A673 (cell line): ENCODE data around the gene IPCEF1. TPM values are rescaled to one million over a fixed set of nuclear protein-coding genes. Genes with fewer than 3 reads are reported as not detected.

ENCODE experiments used
- BruUV-seq: library from RNA; stranded (reverse); fragments of 400-500 nt; replicated peaks from 2 replicates; lab custom pipeline; 2021; lab: Mats Ljungman, UMichigan
- CTCF ChIA-PET: fragments of 300-600 bp; sonication (Branson Sonifier 250); formaldehyde crosslinking; loops from one replicate; lab custom pipeline; 2022; ENCODE audit warnings: antibody characterized with exemption; lab: Charles Lee
- POLR2A ChIA-PET: fragments of 300-600 bp; sonication (Branson Sonifier 250); formaldehyde crosslinking; loops from one replicate; lab custom pipeline; 2022; ENCODE audit warnings: antibody characterized with exemption; ENCODE audit not compliant: low non-redundant PET; lab: Charles Lee
- DNase-seq: peaks from one replicate; pipeline ENCODE4 v3.0.0-alpha.2; 2015; ENCODE audit warnings: low spot score
- H3K27ac ChIP-seq: fragments of 200-600 bp; sonication (generic); 2 replicates; pipeline ENCODE4 v1.5.1; 2016; ENCODE audit warnings: mixed run types, low read depth, mild to moderate bottlenecking, mixed read lengths, antibody characterized with exemption, low read length; ENCODE audit not compliant: poor library complexity, severe bottlenecking
- H3K27me3 ChIP-seq: fragments of 200-600 bp; sonication (generic); replicated peaks from 2 replicates; pipeline ENCODE4 v1.6.1; 2017; ENCODE audit warnings: mixed run types, low read depth, mild to moderate bottlenecking, mixed read lengths, antibody characterized with exemption, low read length; ENCODE audit not compliant: insufficient read depth, poor library complexity
- H3K36me3 ChIP-seq: fragments of 200-600 bp; sonication (generic); 2 replicates; pipeline ENCODE4 v1.6.1; 2016; ENCODE audit warnings: mixed run types, mild to moderate bottlenecking, mixed read lengths, antibody characterized with exemption, low read length; ENCODE audit not compliant: insufficient read depth, poor library complexity, severe bottlenecking
- H3K4me1 ChIP-seq: fragments of 200-600 bp; sonication (generic); 2 replicates; pipeline ENCODE4 v1.6.1; 2017; ENCODE audit warnings: mixed run types, mild to moderate bottlenecking, mixed read lengths, antibody characterized with exemption, low read length; ENCODE audit not compliant: insufficient read depth, poor library complexity, severe bottlenecking
- H3K4me3 ChIP-seq: fragments of 200-600 bp; sonication (generic); 2 replicates; pipeline ENCODE4 v1.5.1; 2016; ENCODE audit warnings: low read depth, mixed run types, mild to moderate bottlenecking, mixed read lengths, low read length; ENCODE audit not compliant: poor library complexity, severe bottlenecking
- H3K9me3 ChIP-seq: fragments of 200-600 bp; sonication (generic); 2 replicates; pipeline ENCODE4 v1.6.1; 2016; ENCODE audit warnings: mixed run types, low read depth, mild to moderate bottlenecking, mixed read lengths, antibody characterized with exemption, low read length; ENCODE audit not compliant: poor library complexity, severe bottlenecking
- EZH2 ChIP-seq: fragments of 200-600 bp; sonication (generic); IDR thresholded peaks from 2 replicates; pipeline ENCODE4 v1.6.1; 2017; ENCODE audit warnings: borderline replicate concordance, low read depth, mild to moderate bottlenecking, mixed read lengths, antibody characterized with exemption, low read length; ENCODE audit not compliant: poor library complexity, severe bottlenecking
- intact Hi-C: fragments of 100-400 bp; cut with micrococcal nuclease; formaldehyde crosslinking; loops from one replicate; pipeline ENCODE4 v1.10.0; 2022; ENCODE audit not compliant: unreplicated experiment
- total RNA-seq: library from RNA; stranded (reverse); gene quantifications from 2 replicates; pipeline ENCODE4 v1.2.3, GENCODE V29; 2021
- TF ChIP-seq, protein P1 (sequence below): fragments of 300-800, 200-600 bp; sonication (generic); conservative IDR thresholded peaks from 2 replicates; pipeline ENCODE4 v1.5.1; 2017; ENCODE audit warnings: low read depth, mild to moderate bottlenecking, antibody characterized with exemption, low read length, moderate library complexity, mixed read lengths

IPCEF1 gene
- total RNA-seq, 1 experiment from 2014 or later: 1.4 TPM

- Histone ChIP-seq H3K4me3 (no peak overlapping the region), H3K27me3 (no peaks in the 10 kb centered on the region), H3K9me3 (no peaks in the 10 kb centered on the region), H3K4me1 (peaks cover 3% of the 10 kb centered on the region), H3K36me3 (no peaks in the 10 kb centered on the region), H3K27ac (no peak overlapping the region)
- CTCF ChIA-PET: no interaction called here
- no TSS peak for BruUV-seq
- no peak for TF ChIP-seq EZH2
- TF ChIP-seq, protein P1, sequence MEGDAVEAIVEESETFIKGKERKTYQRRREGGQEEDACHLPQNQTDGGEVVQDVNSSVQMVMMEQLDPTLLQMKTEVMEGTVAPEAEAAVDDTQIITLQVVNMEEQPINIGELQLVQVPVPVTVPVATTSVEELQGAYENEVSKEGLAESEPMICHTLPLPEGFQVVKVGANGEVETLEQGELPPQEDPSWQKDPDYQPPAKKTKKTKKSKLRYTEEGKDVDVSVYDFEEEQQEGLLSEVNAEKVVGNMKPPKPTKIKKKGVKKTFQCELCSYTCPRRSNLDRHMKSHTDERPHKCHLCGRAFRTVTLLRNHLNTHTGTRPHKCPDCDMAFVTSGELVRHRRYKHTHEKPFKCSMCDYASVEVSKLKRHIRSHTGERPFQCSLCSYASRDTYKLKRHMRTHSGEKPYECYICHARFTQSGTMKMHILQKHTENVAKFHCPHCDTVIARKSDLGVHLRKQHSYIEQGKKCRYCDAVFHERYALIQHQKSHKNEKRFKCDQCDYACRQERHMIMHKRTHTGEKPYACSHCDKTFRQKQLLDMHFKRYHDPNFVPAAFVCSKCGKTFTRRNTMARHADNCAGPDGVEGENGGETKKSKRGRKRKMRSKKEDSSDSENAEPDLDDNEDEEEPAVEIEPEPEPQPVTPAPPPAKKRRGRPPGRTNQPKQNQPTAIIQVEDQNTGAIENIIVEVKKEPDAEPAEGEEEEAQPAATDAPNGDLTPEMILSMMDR: no peak
- POLR2A ChIA-PET: no interaction called here
- intact Hi-C loops: no loop called here
- DNase-seq: no peak
Measured at GRCh38 chr6:154218787-154219186, 137.8 kb downstream of the IPCEF1 start.

- no peaks in the 10 kb centered on the region for H3K27me3 ChIP-seq
- intact Hi-C loops: no loop called here
- H3K27ac ChIP-seq: no peak overlapping the region
- H3K9me3 ChIP-seq: no peaks in the 10 kb centered on the region
- ChIA-PET CTCF (no interaction called here), POLR2A (no interaction called here)
- no peak overlapping the region for H3K4me3 ChIP-seq
- TF ChIP-seq, protein P1: no peak
- TF ChIP-seq EZH2: no peak
- BruUV-seq: no TSS peak
- H3K4me1 ChIP-seq: peaks cover 3% of the 10 kb centered on the region
- no peak for DNase-seq
- H3K36me3 ChIP-seq: no peaks in the 10 kb centered on the region
Measured at GRCh38 chr6:154218301-154218700, 138.3 kb downstream of the IPCEF1 start.

- Histone ChIP-seq H3K9me3 (no peaks in the 10 kb centered on the region), H3K27ac (no peak overlapping the region), H3K4me1 (peaks cover 3% of the 10 kb centered on the region), H3K4me3 (no peak overlapping the region), H3K27me3 (no peaks in the 10 kb centered on the region), H3K36me3 (no peaks in the 10 kb centered on the region)
- TF ChIP-seq EZH2: no peak
- TF ChIP-seq, protein P1: no peak
- CTCF ChIA-PET: no interaction called here
- no TSS peak for BruUV-seq
- POLR2A ChIA-PET: no interaction called here
- intact Hi-C loops: no loop called here
- DNase-seq: no peak
Measured at GRCh38 chr6:154213782-154214181, 142.8 kb downstream of the IPCEF1 start.
